ENCODE results near the gene ST7. TPM values are rescaled to one million over a fixed set of nuclear protein-coding genes. Genes with fewer than 3 reads are reported as not detected.

The ST7 gene
- total and polyA plus RNA-seq, 2 donors (not counting 3 experiments of a cell fraction or from before 2014, with no cell fraction given) = 18.6 to 24.9 TPM

GRCh38 chr7:117200132-117200531 is 246.8 kb downstream of the ST7 start:
- TF ChIP-seq POLR2AphosphoS5 (IDR thresholded peaks at IDR 0.05; ENCODE audit: insufficient read depth, low read depth, low read length) = no peak
- TF ChIP-seq FOS (IDR thresholded peaks at IDR 0.05; ENCODE audit: borderline replicate concordance, insufficient read depth, low read length) = no peak
- TF ChIP-seq GATA2 (IDR thresholded peaks at IDR 0.05; ENCODE audit: insufficient read depth, insufficient read length, low read depth, low read length) = no peak
- no peak for TF ChIP-seq CTCF (IDR thresholded peaks at IDR 0.05; ENCODE audit: extremely low read depth in 1 of 2, insufficient read depth in 1 of 2, low read depth in 1 of 2, low read length in 2 of 2)
- no peak for TF ChIP-seq MAX (IDR thresholded peaks at IDR 0.05; ENCODE audit: insufficient read depth, insufficient read length)
- no peak for TF ChIP-seq JUN (IDR thresholded peaks at IDR 0.05; ENCODE audit: borderline replicate concordance, insufficient read depth, insufficient read length, low read depth)
- no peak for TF ChIP-seq EZH2 (IDR thresholded peaks at IDR 0.05; ENCODE audit: borderline replicate concordance, low read depth, low read length, severe bottlenecking)
- no peak for TF ChIP-seq MYC (IDR thresholded peaks at IDR 0.05; ENCODE audit: low read depth, low read length)
- no peak for TF ChIP-seq POLR2A (IDR thresholded peaks at IDR 0.05; ENCODE audit: low read depth, low read length)
- Histone ChIP-seq H3K4me1 (ENCODE audit: control insufficient read depth, extremely low read depth, insufficient read depth, low read length) (peaks cover 3% of the 10 kb centered on the region), H3K9ac (replicated peaks; ENCODE audit: extremely low read depth, insufficient read depth, low read length) (no peak overlapping the region), H3K27me3 (ENCODE audit: control insufficient read depth in 2 of 2, insufficient read depth in 2 of 2, low read length in 2 of 2) (no peaks in the 10 kb centered on the region), H3K27ac (ENCODE audit: insufficient read depth, low read depth, low read length) (no peak overlapping the region), H3K4me2 (ENCODE audit: insufficient read depth, low read length) (no peak overlapping the region), H3K36me3 (ENCODE audit: control insufficient read depth in 2 of 2, extremely low read depth in 1 of 2, insufficient read depth in 2 of 2, low read length in 2 of 2) (no peaks in the 10 kb centered on the region), H3K79me2 (ENCODE audit: control insufficient read depth, insufficient read depth, low read length) (no peaks in the 10 kb centered on the region), H3K9me1 (replicated peaks; ENCODE audit: control insufficient read depth, extremely low read depth, insufficient read depth, low read length) (no peaks in the 10 kb centered on the region), H4K20me1 (replicated peaks; ENCODE audit: control insufficient read depth, extremely low read depth, insufficient read depth, low read length) (no peaks in the 10 kb centered on the region), H3K9me3 (replicated peaks; ENCODE audit: control insufficient read depth, insufficient read depth, low read length) (no peaks in the 10 kb centered on the region), H2AFZ (ENCODE audit: low read depth, low read length) (no peak overlapping the region), H3K4me3 (replicated peaks in 1 of 3; ENCODE audit: insufficient read depth in 1 of 3, low read depth in 1 of 3, low read length in 3 of 3) (no peak overlapping the region)
- CTCF ChIA-PET = interaction anchor here (1.3 to 1.4 kb wide), 2 partner anchors 11 to 13 kb away, joined by 3 to 7 read pairs; no protein-coding TSS in a partner anchor
- intact Hi-C loops (cut with micrococcal nuclease) (no loop called here), dilution Hi-C loops (cut with MboI; ENCODE audit: extremely low pct_ligation_motif_present, low sequenced_read_pairs) (no loop called here)
- POLR2A ChIA-PET = no interaction called here
- BruUV-seq (replicated peaks) = no TSS peak
- FAIRE-seq (no peak), DNase-seq (ENCODE audit: low read depth, low spot score) (no peak)

Data from endothelial cell of umbilical vein (primary cell).